ENCODE results near the gene NR0B2. TPM values are rescaled to one million over a fixed set of nuclear protein-coding genes. Genes with fewer than 3 reads are reported as not detected.
A peak's percentile ranks its signal among the peaks of the same experiment; 100 is the strongest.

Gene NR0B2
- total and polyA plus RNA-seq, 2 of the 13 experiments (the other 11 are each of a cell fraction or from before 2014, with no cell fraction given), result 72.5 to 133 TPM

DNA sequence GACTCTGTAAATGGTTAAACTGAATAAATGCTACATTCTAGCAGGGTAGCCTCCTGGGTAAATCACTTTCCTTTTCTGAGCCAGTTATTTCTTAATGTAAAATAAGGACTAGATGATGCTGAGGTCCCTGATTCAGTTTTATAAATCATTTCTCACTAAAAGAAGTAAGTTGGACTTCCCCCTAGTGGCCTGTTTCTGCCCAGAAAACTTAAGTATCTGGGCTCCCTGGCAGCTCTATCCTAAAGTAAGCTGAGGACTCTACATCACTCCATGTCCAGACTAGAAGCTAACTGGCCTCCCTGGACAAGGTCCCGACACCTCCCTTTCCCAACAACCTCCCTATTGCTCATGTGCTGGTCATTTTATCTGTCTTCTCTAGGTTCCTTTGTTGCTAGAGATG, 26.6 kb downstream of the NR0B2 start:
- H3K9me3 ChIP-seq (ENCODE audit: low read length), result no peaks in the 10 kb centered on the region
- ATAC-seq, result no peak
- H3K9ac ChIP-seq (ENCODE audit: insufficient read depth, low read depth, low read length), result no peak overlapping the region
- no peaks in the 10 kb centered on the region for H3K27me3 ChIP-seq (ENCODE audit: control insufficient read depth in 1 of 2, insufficient read depth in 2 of 2, low read length in 2 of 2)
- BruUV-seq (replicated peaks), result no TSS peak
- TF ChIP-seq NCOA5 (CRISPR knock-in tag; IDR thresholded peaks at IDR 0.05) (no peak), IRF1 (CRISPR knock-in tag; IDR thresholded peaks at IDR 0.05; ENCODE audit: low read depth) (no peak), STAG1 (CRISPR knock-in tag; IDR thresholded peaks at IDR 0.05) (peak; percentile 34; the same call in 1 of the 2 replicates), HDAC2 (CRISPR knock-in tag; IDR thresholded peaks at IDR 0.05) (no peak), TEAD3 (CRISPR knock-in tag; optimal IDR thresholded peaks at IDR 0.05; ENCODE audit: borderline replicate concordance) (no peak), KDM2A (CRISPR knock-in tag; IDR thresholded peaks at IDR 0.05; ENCODE audit: borderline replicate concordance, low read depth) (no peak)
- TF ChIP-seq, protein P1, sequence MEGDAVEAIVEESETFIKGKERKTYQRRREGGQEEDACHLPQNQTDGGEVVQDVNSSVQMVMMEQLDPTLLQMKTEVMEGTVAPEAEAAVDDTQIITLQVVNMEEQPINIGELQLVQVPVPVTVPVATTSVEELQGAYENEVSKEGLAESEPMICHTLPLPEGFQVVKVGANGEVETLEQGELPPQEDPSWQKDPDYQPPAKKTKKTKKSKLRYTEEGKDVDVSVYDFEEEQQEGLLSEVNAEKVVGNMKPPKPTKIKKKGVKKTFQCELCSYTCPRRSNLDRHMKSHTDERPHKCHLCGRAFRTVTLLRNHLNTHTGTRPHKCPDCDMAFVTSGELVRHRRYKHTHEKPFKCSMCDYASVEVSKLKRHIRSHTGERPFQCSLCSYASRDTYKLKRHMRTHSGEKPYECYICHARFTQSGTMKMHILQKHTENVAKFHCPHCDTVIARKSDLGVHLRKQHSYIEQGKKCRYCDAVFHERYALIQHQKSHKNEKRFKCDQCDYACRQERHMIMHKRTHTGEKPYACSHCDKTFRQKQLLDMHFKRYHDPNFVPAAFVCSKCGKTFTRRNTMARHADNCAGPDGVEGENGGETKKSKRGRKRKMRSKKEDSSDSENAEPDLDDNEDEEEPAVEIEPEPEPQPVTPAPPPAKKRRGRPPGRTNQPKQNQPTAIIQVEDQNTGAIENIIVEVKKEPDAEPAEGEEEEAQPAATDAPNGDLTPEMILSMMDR (CRISPR knock-in tag; IDR thresholded peaks at IDR 0.05), result peak; percentile 28
- 100% methylated on average over 1 of the region's 1 CpG for WGBS (ENCODE audit: low lambda C conversion rate)
- no peak for FAIRE-seq
- peaks cover 9 to 61% of the 10 kb centered on the region in 2 experiments; a peak in 4 of 5 replicates for H3K36me3 ChIP-seq (replicated peaks in 1 of 2; ENCODE audit: control insufficient read depth in 1 of 2, insufficient read depth in 2 of 2, low read length in 2 of 2)
- H3K4me3 ChIP-seq (replicated peaks in 1 of 3; ENCODE audit: insufficient read depth in 1 of 3, low read depth in 2 of 3, low read length in 3 of 3), result no peak overlapping the region
- no peaks in the 10 kb centered on the region for H4K20me1 ChIP-seq (ENCODE audit: insufficient read depth, low read length)
- no peak for DNase-seq (ENCODE audit: low spot score)
- no peak overlapping the region for H3K4me2 ChIP-seq (ENCODE audit: low read depth, low read length)
- no peak overlapping the region for H3K27ac ChIP-seq (ENCODE audit: extremely low read length, insufficient read depth, low read length)
- H3K4me1 ChIP-seq (ENCODE audit: insufficient read depth, low read length), result peaks cover 50% of the 10 kb centered on the region
- ChIA-PET POLR2A (interaction anchor here (0.8 to 1.5 kb wide), 6 partner anchors 13 to 77 kb away, joined by 3 to 9 read pairs (median 4); partner anchors contain the start of gene GPATCH3), CTCF (ENCODE audit: low intra/inter-chr PET ratio, low total read pairs) (no interaction called here)
- intact Hi-C loops (cut with micrococcal nuclease; ENCODE audit: unreplicated experiment) (no loop called here), in situ Hi-C loops (cut with HindIII; ENCODE audit: extremely low pct_ligation_motif_present, low pct_unique_long_range_greater_than_20kb) (no loop called here)
- no peak overlapping the region for H2AFZ ChIP-seq (ENCODE audit: low read length)
- H3K79me2 ChIP-seq (ENCODE audit: insufficient read depth, low read length), result peaks cover 17% of the 10 kb centered on the region

All from HepG2 (cell line).